Natural killer cell (primary cell): ENCODE results near the gene SBSN. TPM values are rescaled to one million over a fixed set of nuclear protein-coding genes. Genes with fewer than 3 reads are reported as not detected.

Experiments
- ATAC-seq, 3 donors: fragments of 150-1000 bp in 2 of 3; fragments of 200-7000 bp in 1 of 3; cut with Tn5 transposase; 1 replicate in 1 of 3; 2 replicates in 2 of 3; pipeline ENCODE4 v1.10.0; 2021; ENCODE audit warnings: mild to moderate bottlenecking in 2 of 3, moderate library complexity in 2 of 3
- DNase-seq, 2 donors: peaks; one replicate each; pipeline versions ENCODE4 v3.0.0 to v3.0.0-alpha.2; 2013 to 2021; ENCODE audit warnings: mixed read lengths in 1 of 2
- H3K27ac ChIP-seq: one replicate; pipeline ENCODE4 v1.5.1; 2013; ENCODE audit warnings: mild to moderate bottlenecking, low read length
- H3K27me3 ChIP-seq: one replicate; pipeline ENCODE4 v1.6.1; 2013; ENCODE audit warnings: low read length; ENCODE audit not compliant: control insufficient read depth, insufficient read depth
- H3K36me3 ChIP-seq: one replicate; pipeline ENCODE4 v1.6.1; 2013; ENCODE audit warnings: low read length; ENCODE audit not compliant: control insufficient read depth, insufficient read depth
- H3K4me1 ChIP-seq: one replicate; pipeline ENCODE4 v1.6.1; 2013; ENCODE audit warnings: low read length; ENCODE audit not compliant: control insufficient read depth, insufficient read depth
- H3K4me3 ChIP-seq: one replicate; pipeline ENCODE4 v1.5.1; 2013; ENCODE audit warnings: low read length
- H3K9me3 ChIP-seq: one replicate; pipeline ENCODE4 v1.6.1; 2013; ENCODE audit warnings: low read length; ENCODE audit not compliant: control insufficient read depth, insufficient read depth
- H3K27ac Mint-ChIP-seq, 2 donors: one replicate each; pipeline ENCODE4 v1.8.0; 2022; ENCODE audit warnings: mild to moderate bottlenecking in 2 of 2, mixed read lengths in 2 of 2, moderate library complexity in 1 of 2
- H3K27me3 Mint-ChIP-seq, 2 donors: one replicate each; pipeline ENCODE4 v1.8.0; 2022; ENCODE audit warnings: low read depth in 2 of 2, mixed read lengths in 2 of 2
- H3K36me3 Mint-ChIP-seq: one replicate; pipeline ENCODE4 v1.8.0; 2022; ENCODE audit warnings: mixed read lengths
- H3K4me1 Mint-ChIP-seq, 2 donors: one replicate each; pipeline ENCODE4 v1.8.0; 2022; ENCODE audit warnings: mixed read lengths in 2 of 2
- H3K4me3 Mint-ChIP-seq: one replicate; pipeline ENCODE4 v1.8.0; 2022; ENCODE audit warnings: mild to moderate bottlenecking, moderate library complexity, mixed read lengths
- H3K9me3 Mint-ChIP-seq, 2 donors: one replicate each; pipeline ENCODE4 v1.8.0; 2022; ENCODE audit warnings: mixed read lengths in 2 of 2
- WGBS: methylation state at CpG from one replicate; pipeline ENCODE4 v1.1.7; 2013; ENCODE audit warnings: missing lambda C conversion rate; ENCODE audit not compliant: insufficient coverage; 5-methylcytosine and 5-hydroxymethylcytosine counted together
- intact Hi-C: fragments of 100-400 bp; cut with micrococcal nuclease; formaldehyde crosslinking; loops from one replicate; pipeline ENCODE4 v1.14.2; 2022
- total RNA-seq, 4 donors: library from RNA; stranded (reverse); fragments of 120-200 nt in 1 of 4; gene quantifications; one replicate each; pipeline versions ENCODE4 v1.2.3 to v1.2.4, GENCODE V29; 2013 to 2022
- TF ChIP-seq, protein P1 (sequence below): fragments of 200-600 bp; IDR thresholded peaks from one replicate; pipeline ENCODE4 v1.8.0; 2022; ENCODE audit warnings: antibody characterized with exemption

The SBSN gene
- total RNA-seq, 3 donors from 2014 or later (not counting 1 experiment from before 2014, with no cell fraction given): not detected

DNA sequence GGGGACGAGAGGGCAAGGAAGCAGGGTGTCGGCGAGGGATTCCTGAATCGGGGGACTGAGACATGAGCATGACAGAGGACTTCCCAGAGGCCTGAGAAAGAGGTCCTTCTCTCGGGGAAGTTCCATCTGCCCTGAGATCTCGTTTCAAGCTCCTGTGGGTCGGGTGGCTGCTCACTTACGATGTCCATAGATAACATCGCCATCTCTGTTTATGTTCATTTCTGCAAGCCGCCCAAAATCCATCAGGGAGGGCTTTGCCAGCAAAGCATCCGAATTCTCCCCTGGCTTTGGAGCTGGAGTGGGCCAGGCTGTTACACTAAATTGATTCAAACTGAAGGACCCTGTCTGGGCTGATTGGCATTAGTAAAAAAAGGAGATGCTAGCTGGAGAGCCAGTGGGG, 20.6 kb downstream of the SBSN start:
- peak overlapping the region in 1 of 2 donors; percentile 38 for H3K27ac Mint-ChIP-seq

DNA sequence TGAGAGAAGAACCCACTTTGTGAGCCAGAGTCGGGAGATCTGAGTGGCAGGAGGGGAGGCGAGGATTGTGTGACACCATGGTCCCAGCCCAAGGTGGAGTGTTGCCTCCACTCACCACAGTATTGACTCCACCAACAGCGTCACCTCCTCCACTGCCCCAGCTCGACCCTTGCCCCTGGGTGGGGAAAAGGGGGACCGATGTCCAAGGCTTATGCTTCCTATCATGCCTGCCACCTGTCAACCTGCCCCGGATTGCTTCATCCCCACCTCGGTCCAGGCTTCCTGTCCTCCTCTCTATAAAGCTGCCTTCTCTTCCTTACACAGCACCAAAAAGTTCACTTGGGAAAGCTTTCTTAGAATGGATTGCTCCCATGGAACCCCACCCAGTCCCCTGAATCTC, 22.1 kb downstream of the SBSN start:
- Mint-ChIP-seq H3K27me3 (peaks cover 0 to 2% of the 10 kb centered on the region in 2 donors), H3K36me3 (no peaks in the 10 kb centered on the region), H3K9me3 (no peaks in the 10 kb centered on the region), H3K27ac (no peak overlapping the region), H3K4me1 (peaks cover 8 to 24% of the 10 kb centered on the region in 2 donors), H3K4me3 (no peak overlapping the region)
- 82% methylated on average over 6 of the region's 7 CpGs for WGBS
- intact Hi-C loops: no loop called here
- H3K27me3 ChIP-seq: peaks cover 9% of the 10 kb centered on the region
- H3K4me3 ChIP-seq: no peak overlapping the region
- no peak for DNase-seq
- no peak for ATAC-seq
- H3K27ac ChIP-seq: no peak overlapping the region
- TF ChIP-seq, protein P1, sequence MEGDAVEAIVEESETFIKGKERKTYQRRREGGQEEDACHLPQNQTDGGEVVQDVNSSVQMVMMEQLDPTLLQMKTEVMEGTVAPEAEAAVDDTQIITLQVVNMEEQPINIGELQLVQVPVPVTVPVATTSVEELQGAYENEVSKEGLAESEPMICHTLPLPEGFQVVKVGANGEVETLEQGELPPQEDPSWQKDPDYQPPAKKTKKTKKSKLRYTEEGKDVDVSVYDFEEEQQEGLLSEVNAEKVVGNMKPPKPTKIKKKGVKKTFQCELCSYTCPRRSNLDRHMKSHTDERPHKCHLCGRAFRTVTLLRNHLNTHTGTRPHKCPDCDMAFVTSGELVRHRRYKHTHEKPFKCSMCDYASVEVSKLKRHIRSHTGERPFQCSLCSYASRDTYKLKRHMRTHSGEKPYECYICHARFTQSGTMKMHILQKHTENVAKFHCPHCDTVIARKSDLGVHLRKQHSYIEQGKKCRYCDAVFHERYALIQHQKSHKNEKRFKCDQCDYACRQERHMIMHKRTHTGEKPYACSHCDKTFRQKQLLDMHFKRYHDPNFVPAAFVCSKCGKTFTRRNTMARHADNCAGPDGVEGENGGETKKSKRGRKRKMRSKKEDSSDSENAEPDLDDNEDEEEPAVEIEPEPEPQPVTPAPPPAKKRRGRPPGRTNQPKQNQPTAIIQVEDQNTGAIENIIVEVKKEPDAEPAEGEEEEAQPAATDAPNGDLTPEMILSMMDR: no peak
- H3K9me3 ChIP-seq: no peaks in the 10 kb centered on the region
- no peaks in the 10 kb centered on the region for H3K36me3 ChIP-seq
- peaks cover 23% of the 10 kb centered on the region for H3K4me1 ChIP-seq

More for the DNA sequence above, 20.6 kb downstream of the SBSN start:
- Histone ChIP-seq H3K27ac (no peak overlapping the region), H3K4me3 (no peak overlapping the region), H3K27me3 (peaks cover 11% of the 10 kb centered on the region), H3K9me3 (no peaks in the 10 kb centered on the region), H3K4me1 (peaks cover 23% of the 10 kb centered on the region), H3K36me3 (no peaks in the 10 kb centered on the region)
- Mint-ChIP-seq H3K4me3 (no peak overlapping the region), H3K9me3 (no peaks in the 10 kb centered on the region), H3K36me3 (no peaks in the 10 kb centered on the region), H3K27me3 (peaks cover 0 to 8% of the 10 kb centered on the region in 2 donors), H3K4me1 (peaks cover 8 to 24% of the 10 kb centered on the region in 2 donors)
- WGBS: 89% methylated on average over 11 of the region's 11 CpGs
- TF ChIP-seq, protein P1: no peak
- DNase-seq: no peak
- ATAC-seq: no peak
- intact Hi-C loops: no loop called here

DNA sequence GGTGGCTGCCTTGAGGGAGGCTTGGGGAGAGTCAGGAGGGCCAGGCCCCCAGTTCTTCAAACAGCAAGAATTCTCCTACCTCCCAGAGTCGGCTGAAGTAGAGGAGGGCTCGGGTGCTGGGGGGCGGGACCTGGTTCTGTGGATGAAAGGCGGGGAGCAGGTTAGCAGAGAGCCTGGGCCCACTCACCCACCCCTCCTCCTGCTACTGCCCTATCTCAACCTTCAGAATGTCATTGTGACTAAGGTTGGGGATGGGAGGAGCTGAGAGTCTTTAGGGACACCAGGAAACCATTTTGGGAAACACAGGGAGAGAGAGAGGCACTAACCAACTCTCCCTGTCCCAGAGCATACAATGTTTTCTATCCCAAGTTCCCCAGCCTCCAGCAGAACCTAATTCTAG, 25.4 kb downstream of the SBSN start:
- no CpG with 5 or more reads among the region's 4 CpGs for WGBS
- TF ChIP-seq, protein P1: no peak
- Mint-ChIP-seq H3K9me3 (no peaks in the 10 kb centered on the region), H3K4me1 (no peaks in the 10 kb centered on the region), H3K36me3 (no peaks in the 10 kb centered on the region), H3K27ac (no peak overlapping the region), H3K27me3 (peaks cover 0 to 2% of the 10 kb centered on the region in 2 donors), H3K4me3 (no peak overlapping the region)
- DNase-seq: no peak
- Histone ChIP-seq H3K4me1 (no peaks in the 10 kb centered on the region), H3K27me3 (no peaks in the 10 kb centered on the region), H3K27ac (no peak overlapping the region), H3K36me3 (no peaks in the 10 kb centered on the region), H3K9me3 (no peaks in the 10 kb centered on the region), H3K4me3 (no peak overlapping the region)
- intact Hi-C loops: no loop called here
- no peak for ATAC-seq

DNA sequence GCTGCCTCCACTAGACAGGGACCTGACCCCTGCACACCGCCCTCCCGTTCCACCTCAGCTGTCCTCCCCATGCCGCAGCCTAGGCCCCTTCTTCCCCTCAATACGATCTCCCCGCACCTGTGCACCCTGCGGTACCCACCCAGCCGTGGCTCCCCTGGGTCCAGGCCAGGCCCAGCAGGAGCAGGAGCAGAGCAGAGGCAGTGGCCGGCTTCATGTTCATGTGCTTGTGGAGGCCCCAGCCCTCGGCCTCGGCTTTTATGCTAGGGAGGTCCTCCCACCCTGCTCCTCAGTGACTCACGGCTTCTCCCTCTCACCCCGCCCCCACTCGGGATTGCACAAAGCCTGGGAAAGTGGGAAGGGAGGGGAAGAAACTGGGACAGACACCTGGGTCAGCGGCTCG, 26.4 kb downstream of the SBSN start:
- Mint-ChIP-seq H3K27me3 (peaks cover 0 to 2% of the 10 kb centered on the region in 2 donors), H3K9me3 (no peaks in the 10 kb centered on the region), H3K4me3 (no peak overlapping the region), H3K27ac (no peak overlapping the region), H3K4me1 (no peaks in the 10 kb centered on the region), H3K36me3 (no peaks in the 10 kb centered on the region)
- TF ChIP-seq, protein P1: no peak
- no peak overlapping the region for H3K27ac ChIP-seq
- H3K9me3 ChIP-seq: no peaks in the 10 kb centered on the region
- WGBS: 92% methylated on average over 11 of the region's 15 CpGs
- intact Hi-C loops: no loop called here
- no peaks in the 10 kb centered on the region for H3K4me1 ChIP-seq
- H3K4me3 ChIP-seq: no peak overlapping the region
- DNase-seq (no peak), ATAC-seq (no peak)
- H3K36me3 ChIP-seq: no peaks in the 10 kb centered on the region
- no peaks in the 10 kb centered on the region for H3K27me3 ChIP-seq
